OCI-LY7 (cell line): ENCODE measurements around the gene NDUFS5. TPM values are rescaled to one million over a fixed set of nuclear protein-coding genes. Genes with fewer than 3 reads are reported as not detected.

ENCODE experiments used
- BruUV-seq: library from RNA; stranded (reverse); fragments of 400-500 nt; replicated peaks from 2 replicates; lab custom pipeline; 2021; lab: Mats Ljungman, UMichigan
- CTCF ChIA-PET: fragments of 300-600 bp; sonication (Branson Sonifier 250); formaldehyde crosslinking; loops from one replicate; lab custom pipeline; 2022; ENCODE audit warnings: antibody characterized with exemption; ENCODE audit not compliant: unreplicated experiment; lab: Charles Lee
- POLR2A ChIA-PET: fragments of 300-600 bp; sonication (Branson Sonifier 250); formaldehyde crosslinking; loops from one replicate; lab custom pipeline; 2022; ENCODE audit warnings: antibody characterized with exemption; lab: Charles Lee
- DNase-seq: peaks from one replicate; pipeline ENCODE4 v3.0.0-alpha.2; 2015; ENCODE audit warnings: low spot score
- H2AFZ ChIP-seq: fragments of 200-600 bp; sonication (generic), shearing (Covaris generic); 2 replicates; pipeline ENCODE4 v1.6.1; 2014; ENCODE audit warnings: mild to moderate bottlenecking, antibody characterized with exemption, low read length, moderate library complexity
- H3K27ac ChIP-seq: fragments of 200-600 bp; sonication (generic); 2 replicates; pipeline ENCODE4 v1.5.1; 2014; ENCODE audit warnings: mixed run types, low read depth, mild to moderate bottlenecking, moderate library complexity, low read length, inconsistent platforms; ENCODE audit not compliant: poor library complexity, severe bottlenecking
- H3K36me3 ChIP-seq: fragments of 200-600 bp; sonication (generic); 2 replicates; pipeline ENCODE4 v1.6.1; 2014; ENCODE audit warnings: mild to moderate bottlenecking, antibody characterized with exemption, low read length, moderate library complexity, mixed read lengths; ENCODE audit not compliant: insufficient read depth
- H3K4me1 ChIP-seq: fragments of 200-600 bp; sonication (generic); 2 replicates; pipeline ENCODE4 v1.5.1; 2014; ENCODE audit warnings: mild to moderate bottlenecking, low read length; ENCODE audit not compliant: insufficient read depth, poor library complexity, severe bottlenecking
- H3K4me2 ChIP-seq: fragments of 200-600 bp; sonication (generic); 2 replicates; pipeline ENCODE4 v1.6.1; 2014; ENCODE audit warnings: mild to moderate bottlenecking, low read length
- H3K4me3 ChIP-seq: fragments of 200-600 bp; sonication (generic); 2 replicates; pipeline ENCODE4 v1.5.1; 2014; ENCODE audit warnings: mild to moderate bottlenecking, low read depth, low read length; ENCODE audit not compliant: poor library complexity, severe bottlenecking
- H3K79me2 ChIP-seq: fragments of 200-600 bp; sonication (generic); 2 replicates; pipeline ENCODE4 v1.6.1; 2016; ENCODE audit warnings: low read depth, mild to moderate bottlenecking, low read length, moderate library complexity, mixed read lengths; ENCODE audit not compliant: insufficient read depth
- H3K9me2 ChIP-seq: fragments of 200-600 bp; sonication (generic); 2 replicates; pipeline ENCODE4 v1.6.1; 2016; ENCODE audit warnings: mild to moderate bottlenecking, low read length, mixed read lengths; ENCODE audit not compliant: insufficient read depth
- H3K9me3 ChIP-seq: fragments of 200-600 bp; sonication (generic); 2 replicates; pipeline ENCODE4 v1.6.1; 2014; ENCODE audit warnings: mild to moderate bottlenecking, mixed run types, low read length, mixed read lengths
- H4K20me1 ChIP-seq: fragments of 200-600 bp; sonication (generic); 2 replicates; pipeline ENCODE4 v1.6.1; 2014; ENCODE audit warnings: mild to moderate bottlenecking, antibody characterized with exemption, low read length, moderate library complexity, mixed read lengths; ENCODE audit not compliant: insufficient read depth
- CTCF ChIP-seq: fragments of 200-600 bp; sonication (generic); conservative IDR thresholded peaks from 2 replicates; pipeline ENCODE4 v1.5.1; 2014; ENCODE audit warnings: mild to moderate bottlenecking, antibody characterized with exemption, low read length, moderate library complexity, mixed read lengths
- EZH2phosphoT487 ChIP-seq: fragments of 200-600 bp; sonication (generic); IDR thresholded peaks from 2 replicates; pipeline ENCODE4 v1.6.1; 2018; ENCODE audit warnings: low read depth, borderline replicate concordance, mild to moderate bottlenecking, mixed run types, antibody characterized with exemption, low read length, moderate library complexity, mixed read lengths
- intact Hi-C: fragments of 100-400 bp; cut with micrococcal nuclease; formaldehyde crosslinking; loops from one replicate; pipeline ENCODE4 v1.10.0; 2022; ENCODE audit not compliant: unreplicated experiment
- total RNA-seq, 2 experiments: library from RNA; depleted of rRNA in 1 of 2; stranded (reverse); fragments of >200 nt in 1 of 2; shearing (Covaris generic) in 1 of 2; gene quantifications; 2 replicates each; pipeline ENCODE4 v1.2.3, GENCODE V29; 2014 to 2022

The NDUFS5 gene
- total RNA-seq, 2 experiments from 2014 or later: 161 to 255 TPM

- Histone ChIP-seq H4K20me1 (no peaks in the 10 kb centered on the region), H3K79me2 (no peaks in the 10 kb centered on the region), H3K9me3 (no peaks in the 10 kb centered on the region), H3K4me3 (no peak overlapping the region), H3K27ac (no peak overlapping the region), H3K36me3 (no peaks in the 10 kb centered on the region), H3K4me1 (peaks cover 9% of the 10 kb centered on the region), H3K4me2 (no peak overlapping the region), H2AFZ (no peak overlapping the region), H3K9me2 (no peaks in the 10 kb centered on the region)
- DNase-seq: no peak
- BruUV-seq: no TSS peak
- intact Hi-C loops: no loop called here
- TF ChIP-seq EZH2phosphoT487: no peak
- TF ChIP-seq CTCF: no peak
- CTCF ChIA-PET: no interaction called here
- POLR2A ChIA-PET: no interaction called here
Observed at GRCh38 chr1:39044762-39045161, 18.6 kb downstream of the NDUFS5 start.

GRCh38 chr1:39045231-39045630, 19.1 kb downstream of the NDUFS5 start:
- no peak overlapping the region for H3K4me3 ChIP-seq
- TF ChIP-seq CTCF (no peak), EZH2phosphoT487 (no peak)
- no peaks in the 10 kb centered on the region for H4K20me1 ChIP-seq
- peaks cover 9% of the 10 kb centered on the region for H3K4me1 ChIP-seq
- no peak overlapping the region for H2AFZ ChIP-seq
- DNase-seq: no peak
- ChIA-PET POLR2A (no interaction called here), CTCF (no interaction called here)
- no peaks in the 10 kb centered on the region for H3K36me3 ChIP-seq
- H3K9me2 ChIP-seq: no peaks in the 10 kb centered on the region
- H3K79me2 ChIP-seq: no peaks in the 10 kb centered on the region
- intact Hi-C loops: no loop called here
- BruUV-seq: no TSS peak
- no peaks in the 10 kb centered on the region for H3K9me3 ChIP-seq
- H3K27ac ChIP-seq: no peak overlapping the region
- no peak overlapping the region for H3K4me2 ChIP-seq

GRCh38 chr1:39046613-39047210, 20.6 kb downstream of the NDUFS5 start:
- Histone ChIP-seq H3K4me1 (peaks cover 9% of the 10 kb centered on the region), H3K36me3 (no peaks in the 10 kb centered on the region), H3K79me2 (no peaks in the 10 kb centered on the region), H3K4me3 (no peak overlapping the region), H3K9me3 (no peaks in the 10 kb centered on the region), H3K9me2 (no peaks in the 10 kb centered on the region), H2AFZ (no peak overlapping the region), H3K27ac (no peak overlapping the region), H3K4me2 (no peak overlapping the region), H4K20me1 (no peaks in the 10 kb centered on the region)
- ChIA-PET CTCF (no interaction called here), POLR2A (no interaction called here)
- no peak for TF ChIP-seq EZH2phosphoT487
- TF ChIP-seq CTCF: no peak
- intact Hi-C loops: no loop called here
- no peak for DNase-seq
- BruUV-seq: no TSS peak
